Neutrophil (primary cell): Measurements from ENCODE around the gene LRIG3.

ENCODE experiments used
- H3K27ac ChIP-seq: fragments of 200-600 bp; sonication (generic); 2 replicates; pipeline ENCODE4 v1.5.1; 2016; ENCODE audit warnings: mild to moderate bottlenecking, moderate library complexity
- H3K27me3 ChIP-seq: fragments of 200-600 bp; sonication (generic); 2 replicates; pipeline ENCODE4 v1.6.0; 2016; ENCODE audit warnings: mild to moderate bottlenecking
- H3K36me3 ChIP-seq: fragments of 200-600 bp; sonication (generic); 2 replicates; pipeline ENCODE4 v1.5.1; 2017
- H3K4me1 ChIP-seq, 2 experiments: fragments of 200-600 bp in 1 of 2; sonication (generic) in 1 of 2; 1 replicate in 1 of 2; 2 replicates in 1 of 2; pipeline versions ENCODE4 v1.5.1 to v1.6.1; 2013 to 2016; ENCODE audit warnings: low read depth in 1 of 2, low read length in 1 of 2, mild to moderate bottlenecking in 1 of 2, moderate library complexity in 1 of 2; ENCODE audit not compliant: control insufficient read depth in 1 of 2, insufficient read depth in 1 of 2
- H3K4me3 ChIP-seq, 2 experiments: fragments of 200-600 bp in 1 of 2; sonication (generic) in 1 of 2; 1 replicate in 1 of 2; 2 replicates in 1 of 2; pipeline ENCODE4 v1.5.1; 2013 to 2016; ENCODE audit warnings: low read depth in 1 of 2, low read length in 1 of 2, mild to moderate bottlenecking in 1 of 2, moderate library complexity in 1 of 2
- H3K9me3 ChIP-seq: fragments of 200-600 bp; sonication (generic); 2 replicates; pipeline ENCODE4 v1.5.1; 2016
- CTCF ChIP-seq: fragments of 200-600 bp; sonication (generic); IDR thresholded peaks from 2 replicates; pipeline ENCODE4 v1.5.1; 2016; ENCODE audit warnings: antibody characterized with exemption

LRIG3 gene

GRCh38 chr12:58963844-58964243, 43.5 kb upstream of the LRIG3 start:
- no peaks in the 10 kb centered on the region for H3K4me1 ChIP-seq
- H3K27me3 ChIP-seq = no peaks in the 10 kb centered on the region
- no peak overlapping the region for H3K4me3 ChIP-seq
- no peak for TF ChIP-seq CTCF
- no peak overlapping the region for H3K27ac ChIP-seq
- H3K9me3 ChIP-seq = no peaks in the 10 kb centered on the region
- no peaks in the 10 kb centered on the region for H3K36me3 ChIP-seq

DNA sequence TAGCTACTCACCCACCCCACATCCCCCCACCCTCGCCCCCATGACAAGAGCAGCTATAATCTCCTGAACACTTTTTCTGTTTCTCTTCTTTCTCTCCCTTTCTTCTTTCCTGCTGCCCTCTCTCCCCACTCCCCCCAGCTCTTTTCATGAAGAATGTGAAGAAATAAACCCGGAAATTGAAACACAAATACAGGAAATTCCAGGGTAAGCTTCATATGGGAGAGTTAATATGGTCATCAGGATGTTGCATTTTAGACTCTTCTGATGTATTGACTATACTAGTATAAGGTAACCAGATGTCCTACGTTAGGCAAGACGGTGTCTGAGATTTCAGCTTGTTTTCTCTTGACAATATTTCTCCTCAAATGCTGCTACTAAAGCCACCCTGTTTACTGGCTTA, 41.6 kb upstream of the LRIG3 start:
- TF ChIP-seq CTCF = no peak
- H3K4me1 ChIP-seq = no peaks in the 10 kb centered on the region
- H3K27ac ChIP-seq = no peak overlapping the region
- H3K36me3 ChIP-seq = no peaks in the 10 kb centered on the region
- H3K27me3 ChIP-seq = no peaks in the 10 kb centered on the region
- H3K9me3 ChIP-seq = no peaks in the 10 kb centered on the region
- H3K4me3 ChIP-seq = no peak overlapping the region

GRCh38 chr12:58961166-58961565, 40.9 kb upstream of the LRIG3 start:
- no peak for TF ChIP-seq CTCF
- Histone ChIP-seq H3K27ac (no peak overlapping the region), H3K4me1 (no peaks in the 10 kb centered on the region), H3K27me3 (no peaks in the 10 kb centered on the region), H3K36me3 (no peaks in the 10 kb centered on the region), H3K4me3 (no peak overlapping the region), H3K9me3 (no peaks in the 10 kb centered on the region)

DNA sequence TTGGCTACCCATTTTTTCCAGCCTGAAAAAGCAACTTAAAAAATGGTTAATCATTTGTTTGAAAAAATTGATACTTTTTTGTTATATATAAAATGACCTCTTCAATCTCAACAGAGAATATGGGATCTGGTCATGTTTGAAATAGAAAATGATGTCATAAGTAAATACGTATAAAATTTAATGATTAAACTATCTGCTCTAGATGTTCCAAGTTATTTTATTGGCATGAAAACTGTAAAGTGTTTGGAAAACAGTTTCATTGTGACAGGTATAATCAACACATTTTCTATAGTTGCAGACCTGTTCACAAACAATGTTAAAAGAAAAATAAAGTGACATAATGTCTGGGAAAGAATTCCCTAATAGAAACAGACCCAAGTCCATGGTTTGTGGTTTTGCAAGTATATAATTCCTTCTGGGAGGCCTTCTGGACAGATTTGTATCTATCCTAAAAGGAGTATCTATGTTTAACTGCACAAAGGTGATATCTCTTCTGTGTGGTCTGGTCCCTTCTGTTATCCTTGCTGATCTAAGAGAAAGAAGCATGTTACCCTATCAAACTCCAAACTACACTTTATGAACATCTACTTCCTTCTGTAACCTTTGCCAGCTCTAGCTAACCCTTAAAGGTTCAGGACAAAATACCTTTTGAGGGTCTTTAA, 39.5 kb upstream of the LRIG3 start:
- Histone ChIP-seq H3K27me3 (no peaks in the 10 kb centered on the region), H3K27ac (no peak overlapping the region), H3K9me3 (no peaks in the 10 kb centered on the region), H3K4me3 (no peak overlapping the region), H3K36me3 (no peaks in the 10 kb centered on the region), H3K4me1 (no peaks in the 10 kb centered on the region)
- no peak for TF ChIP-seq CTCF

GRCh38 chr12:58957298-58957697, 37.0 kb upstream of the LRIG3 start:
- TF ChIP-seq CTCF = no peak
- no peaks in the 10 kb centered on the region for H3K4me1 ChIP-seq
- H3K4me3 ChIP-seq = no peak overlapping the region
- H3K27ac ChIP-seq = no peak overlapping the region
- H3K9me3 ChIP-seq = no peaks in the 10 kb centered on the region
- H3K27me3 ChIP-seq = no peaks in the 10 kb centered on the region
- no peaks in the 10 kb centered on the region for H3K36me3 ChIP-seq

DNA sequence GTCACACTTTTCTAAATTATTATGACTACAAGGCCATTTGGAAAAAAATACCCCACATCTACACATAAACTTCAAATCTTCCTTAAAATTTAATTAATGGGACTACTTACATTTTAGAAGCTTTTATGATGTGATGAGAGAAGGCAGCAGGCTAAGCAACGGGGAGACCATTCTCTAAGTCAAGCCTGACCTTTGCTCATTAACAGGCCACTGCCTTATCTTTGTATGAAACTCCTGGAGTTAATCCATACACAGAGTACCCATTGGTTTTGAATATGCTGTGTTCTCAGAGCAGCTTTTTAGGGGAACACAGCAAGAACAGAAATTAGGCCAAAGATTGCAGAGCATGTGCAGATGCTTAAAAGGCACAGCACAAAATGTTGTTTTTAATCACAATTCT, 35.5 kb upstream of the LRIG3 start:
- Histone ChIP-seq H3K36me3 (no peaks in the 10 kb centered on the region), H3K9me3 (no peaks in the 10 kb centered on the region), H3K27me3 (no peaks in the 10 kb centered on the region), H3K27ac (no peak overlapping the region), H3K4me1 (no peaks in the 10 kb centered on the region), H3K4me3 (no peak overlapping the region)
- no peak for TF ChIP-seq CTCF
